HepG2 (cell line): ENCODE measurements around the gene CRB1. TPM values are rescaled to one million over a fixed set of nuclear protein-coding genes. Genes with fewer than 3 reads are reported as not detected.

Experiments used
- ATAC-seq: fragments of 200-7000 bp; cut with Tn5 transposase; 3 replicates; pipeline ENCODE4 v1.9.1; 2020; ENCODE audit warnings: mild to moderate bottlenecking, moderate library complexity
- BruUV-seq: library from RNA; stranded (reverse); fragments of 400-500 nt; replicated peaks from 2 replicates; lab custom pipeline; 2021; lab: Mats Ljungman, UMichigan
- CTCF ChIA-PET: fragments of 300-600 bp; formaldehyde crosslinking; extraction: SDS; loops from one replicate; lab custom pipeline; 2021; ENCODE audit warnings: low total read pairs, inconsistent platforms, low intra/inter-chr PET ratio; lab: Yijun Ruan, JAX
- POLR2A ChIA-PET: fragments of 350-600 bp; sonication (Branson Sonifier 250); formaldehyde crosslinking; loops from one replicate; lab custom pipeline; 2020; ENCODE audit warnings: antibody characterized with exemption, inconsistent platforms; lab: Yijun Ruan, JAX
- DNase-seq: peaks from one replicate; pipeline ENCODE4 v3.0.0-alpha.2; 2015; ENCODE audit warnings: low spot score
- FAIRE-seq: peaks from 3 replicates; lab custom pipeline; 2011; peaks lifted over from hg19 to GRCh38; lab: Jason Lieb, UNC
- H2AFZ ChIP-seq: one replicate; pipeline ENCODE4 v1.6.1; 2011; ENCODE audit warnings: low read length, inconsistent platforms
- H3K27ac ChIP-seq: fragments of 300-600 bp; 3 replicates; pipeline ENCODE4 v1.8.0; 2011; ENCODE audit warnings: mixed run types, mild to moderate bottlenecking, mixed read lengths, low read length, inconsistent platforms; ENCODE audit not compliant: insufficient read depth; ENCODE audit errors: extremely low read length
- H3K27me3 ChIP-seq, 2 experiments: fragments of 200-600 bp in 1 of 2; 2 replicates in 1 of 2; 3 replicates in 1 of 2; pipeline versions ENCODE4 v1.6.0 to v1.8.0; 2011; ENCODE audit warnings: low read length in 2 of 2, mild to moderate bottlenecking in 2 of 2, moderate library complexity in 2 of 2, inconsistent platforms in 1 of 2; ENCODE audit not compliant: insufficient read depth in 2 of 2, control insufficient read depth in 1 of 2
- H3K36me3 ChIP-seq, 2 experiments: fragments of 200-600 bp in 1 of 2; replicated peaks in 1 of 2; 2 replicates in 1 of 2; 3 replicates in 1 of 2; pipeline versions ENCODE4 v1.5.1 to v1.8.0; 2011; ENCODE audit warnings: low read length in 2 of 2, inconsistent platforms in 1 of 2; ENCODE audit not compliant: insufficient read depth in 2 of 2, control insufficient read depth in 1 of 2
- H3K4me1 ChIP-seq: 2 replicates; pipeline ENCODE4 v1.5.1; 2012; ENCODE audit warnings: low read length, inconsistent platforms; ENCODE audit not compliant: insufficient read depth
- H3K4me2 ChIP-seq: 2 replicates; pipeline ENCODE4 v1.6.0; 2011; ENCODE audit warnings: low read depth, low read length, inconsistent platforms
- H3K4me3 ChIP-seq, 3 experiments: fragments of 200-600 bp in 1 of 3; sonication (generic), shearing (Covaris generic) in 1 of 3; replicated peaks in 1 of 3; 2 replicates each; pipeline ENCODE4 v1.5.1; 2011 to 2016; ENCODE audit warnings: low read length in 3 of 3, inconsistent platforms in 2 of 3, low read depth in 2 of 3, mild to moderate bottlenecking in 2 of 3, control low read depth in 1 of 3, mixed read lengths in 1 of 3; ENCODE audit not compliant: insufficient read depth in 1 of 3
- H3K79me2 ChIP-seq: one replicate; pipeline ENCODE4 v1.6.1; 2011; ENCODE audit warnings: low read length, inconsistent platforms; ENCODE audit not compliant: insufficient read depth
- H3K9ac ChIP-seq: 2 replicates; pipeline ENCODE4 v1.6.0; 2011; ENCODE audit warnings: mild to moderate bottlenecking, low read depth, low read length, inconsistent platforms; ENCODE audit not compliant: insufficient read depth
- H3K9me3 ChIP-seq: 2 replicates; pipeline ENCODE4 v1.5.1; 2012; ENCODE audit warnings: mild to moderate bottlenecking, low read length
- H4K20me1 ChIP-seq: 2 replicates; pipeline ENCODE4 v1.6.0; 2011; ENCODE audit warnings: inconsistent platforms, mild to moderate bottlenecking, low read length, moderate library complexity; ENCODE audit not compliant: insufficient read depth
- AGO2 ChIP-seq: fragments of 200-400 bp; formaldehyde crosslinking; optimal IDR thresholded peaks from 2 replicates; pipeline ENCODE3; 2017; ENCODE audit warnings: mild to moderate bottlenecking, low read depth, low read length, moderate library complexity
- ASH2L ChIP-seq: fragments of 300-600, 200-600 bp; sonication (generic); IDR thresholded peaks from 2 replicates; pipeline ENCODE4 v1.7.0; 2017; ENCODE audit warnings: low read depth, mild to moderate bottlenecking, moderate library complexity, mixed read lengths, low read length; ENCODE audit not compliant: insufficient read length
- ATRX ChIP-seq: sonication (generic); formaldehyde crosslinking; IDR thresholded peaks from 2 replicates; pipeline ENCODE4 v1.4.0; 2020; ENCODE audit warnings: missing genetic modification reagents, borderline replicate concordance
- CREB3 ChIP-seq: sonication (generic); formaldehyde crosslinking; IDR thresholded peaks from 2 replicates; pipeline ENCODE4 v1.5.0; 2020; ENCODE audit warnings: missing genetic modification reagents
- ELF3 ChIP-seq: IDR thresholded peaks from 2 replicates; pipeline ENCODE4 v1.6.1; 2016; ENCODE audit warnings: missing genetic modification reagents, missing compliant biosample characterization
- FOXA3 ChIP-seq: IDR thresholded peaks from 2 replicates; pipeline ENCODE4 v1.6.1; 2016; ENCODE audit warnings: missing genetic modification reagents, missing compliant biosample characterization
- FOXP1 ChIP-seq, 2 experiments: fragments of 450-650 bp in 1 of 2; IDR thresholded peaks; 2 replicates each; pipeline ENCODE4 v1.6.1; 2017 to 2018; ENCODE audit warnings: antibody characterized with exemption in 1 of 2
- GATAD1 ChIP-seq: IDR thresholded peaks from 2 replicates; pipeline ENCODE4 v1.6.1; 2016; ENCODE audit warnings: missing genetic modification reagents, missing compliant biosample characterization
- JUN ChIP-seq: sonication (generic); formaldehyde crosslinking; IDR thresholded peaks from 2 replicates; pipeline ENCODE4 v1.4.0; 2020; ENCODE audit warnings: mild to moderate bottlenecking, missing genetic modification reagents
- NCOR1 ChIP-seq: fragments of 200-600 bp; sonication (generic); IDR thresholded peaks from 2 replicates; pipeline ENCODE4 v1.7.0; 2017; ENCODE audit warnings: antibody characterized with exemption, low read length, borderline replicate concordance
- NFKBIZ ChIP-seq: IDR thresholded peaks from 2 replicates; pipeline ENCODE4 v1.6.1; 2018; ENCODE audit warnings: missing genetic modification reagents, missing compliant biosample characterization
- PBX3 ChIP-seq: sonication (generic); formaldehyde crosslinking; IDR thresholded peaks from 2 replicates; pipeline ENCODE4 v1.8.1; 2023; ENCODE audit warnings: missing genetic modification reagents, inconsistent platforms, borderline replicate concordance
- REL ChIP-seq: sonication (generic); formaldehyde crosslinking; conservative IDR thresholded peaks from 2 replicates; pipeline ENCODE4 v1.8.0; 2022; ENCODE audit warnings: mild to moderate bottlenecking, missing genetic modification reagents, moderate library complexity
- SALL1 ChIP-seq: sonication (generic); formaldehyde crosslinking; IDR thresholded peaks from 2 replicates; pipeline ENCODE4 v1.8.0; 2022; ENCODE audit warnings: mild to moderate bottlenecking, missing genetic modification reagents
- SMAD3 ChIP-seq: sonication (generic); formaldehyde crosslinking; IDR thresholded peaks from 2 replicates; pipeline ENCODE4 v1.4.0; 2020; ENCODE audit warnings: missing genetic modification reagents
- SP1 ChIP-seq, 2 experiments: fragments of 450-650 bp in 1 of 2; sonication (generic) in 1 of 2; formaldehyde crosslinking in 1 of 2; IDR thresholded peaks; 2 replicates each; pipeline versions ENCODE4 v1.4.0 to v1.6.1; 2016 to 2020; ENCODE audit warnings: missing genetic modification reagents in 1 of 2
- TEAD2 ChIP-seq: sonication (generic); formaldehyde crosslinking; IDR thresholded peaks from 2 replicates; pipeline ENCODE4 v1.9.0; 2021; ENCODE audit warnings: missing genetic modification reagents
- TP53 ChIP-seq: sonication (generic); formaldehyde crosslinking; conservative IDR thresholded peaks from 2 replicates; pipeline ENCODE4 v1.4.0; 2020; ENCODE audit warnings: missing genetic modification reagents
- ZBTB14 ChIP-seq: sonication (generic); formaldehyde crosslinking; IDR thresholded peaks from 2 replicates; pipeline ENCODE4 v1.4.0; 2020; ENCODE audit warnings: missing genetic modification reagents
- ZNF17 ChIP-seq: sonication (generic); formaldehyde crosslinking; IDR thresholded peaks from 2 replicates; pipeline ENCODE4 v1.5.0; 2020; ENCODE audit warnings: mild to moderate bottlenecking, missing genetic modification reagents
- ZNF772 ChIP-seq: sonication (generic); formaldehyde crosslinking; IDR thresholded peaks from 2 replicates; pipeline ENCODE4 v1.5.0; 2020; ENCODE audit warnings: mild to moderate bottlenecking, missing genetic modification reagents
- ZNF792 ChIP-seq: IDR thresholded peaks from 2 replicates; pipeline ENCODE4 v1.6.1; 2016
- WGBS: methylation state at CpG from one replicate; pipeline ENCODE4 v1.1.6; 2017; ENCODE audit warnings: low lambda C conversion rate; 5-methylcytosine and 5-hydroxymethylcytosine counted together
- in situ Hi-C: cut with HindIII; loops from 2 replicates; pipeline ENCODE4 v1.10.0; 2017; ENCODE audit warnings: low pct_unique_long_range_greater_than_20kb; ENCODE audit not compliant: extremely low pct_ligation_motif_present
- intact Hi-C: fragments of 100-400 bp; cut with micrococcal nuclease; formaldehyde crosslinking; loops from one replicate; pipeline ENCODE4 v1.10.0; 2022; ENCODE audit not compliant: unreplicated experiment
- polyA plus RNA-seq, 8 experiments: library from polyadenylated mRNA; depleted of rRNA in 3 of 8; stranded (reverse) in 7 of 8; unstranded in 1 of 8; fragments of >200 nt; fragmentation: Illumina TruSeq in 4 of 8; extraction: Trizol in 4 of 8; gene quantifications; 2 replicates each; pipeline versions ENCODE4 v1.2.1 to v1.2.3, GENCODE V29; 2011 to 2016; ENCODE audit warnings: low read depth in 4 of 8, missing spikeins in 1 of 8, mixed read lengths in 1 of 8; ENCODE audit not compliant: insufficient read depth in 1 of 8
- total RNA-seq, 5 experiments: library from RNA; depleted of rRNA; stranded (reverse); fragments of >200 nt; fragmentation: Illumina TruSeq; extraction: Trizol; gene quantifications; 2 replicates each; pipeline ENCODE4 v1.2.3, GENCODE V29; 2016; ENCODE audit warnings: low read depth in 1 of 5

The CRB1 gene
- total and polyA plus RNA-seq, 2 of the 13 experiments (the other 11 are each of a cell fraction or from before 2014, with no cell fraction given), result 0.01 TPM; not detected in 1

- TF ChIP-seq ZNF792 (CRISPR knock-in tag) (no peak), GATAD1 (CRISPR knock-in tag) (no peak)
- TF ChIP-seq, all 625 proteins: peak for 5
Measured at GRCh38 chr1:197356723-197357533, 88.9 kb downstream of the CRB1 start (continued).

GRCh38 chr1:197358959-197359358, 90.9 kb downstream of the CRB1 start:
- POLR2A ChIA-PET, result no interaction called here
- BruUV-seq, result no TSS peak
- in situ Hi-C loops, result loop anchor here (25.0 kb wide), 1 partner anchor 622 kb away; no protein-coding TSS in a partner anchor
- Histone ChIP-seq H3K36me3 (no peaks in the 10 kb centered on the region), H3K4me2 (no peak overlapping the region), H3K4me1 (no peaks in the 10 kb centered on the region), H3K9me3 (no peaks in the 10 kb centered on the region), H2AFZ (no peak overlapping the region), H4K20me1 (no peaks in the 10 kb centered on the region), H3K79me2 (no peaks in the 10 kb centered on the region), H3K9ac (no peak overlapping the region), H3K27me3 (no peaks in the 10 kb centered on the region), H3K27ac (no peak overlapping the region), H3K4me3 (no peak overlapping the region)
- CTCF ChIA-PET, result no interaction called here
- 0% methylated on average over 1 of the region's 1 CpG for WGBS
- ATAC-seq (no peak), DNase-seq (no peak), FAIRE-seq (no peak)
- intact Hi-C loops, result loop anchor here (5.0 to 10.0 kb wide), 2 partner anchors 534 to 617 kb away; no protein-coding TSS in a partner anchor
- TF ChIP-seq NFKBIZ (CRISPR knock-in tag) (no peak), NCOR1 (no peak), JUN (CRISPR knock-in tag) (no peak), ZNF17 (CRISPR knock-in tag) (no peak), ZBTB14 (no peak), FOXA3 (no peak), ELF3 (CRISPR knock-in tag) (no peak), AGO2 (no peak), ASH2L (no peak), ATRX (CRISPR knock-in tag) (no peak), SP1 (IDR thresholded peaks at IDR 0.05) (no peak), SP1 (CRISPR knock-in tag; IDR thresholded peaks at IDR 0.05) (no peak), REL (CRISPR knock-in tag) (no peak), PBX3 (CRISPR knock-in tag) (no peak), TEAD2 (CRISPR knock-in tag) (no peak), CREB3 (no peak), SALL1 (CRISPR knock-in tag) (no peak), FOXP1 (IDR thresholded peaks at IDR 0.05) (no peak), FOXP1 (CRISPR knock-in tag; IDR thresholded peaks at IDR 0.05) (no peak), ZNF772 (no peak), TP53 (CRISPR knock-in tag) (no peak), SMAD3 (no peak)
